Activated CD4-positive, alpha-beta T cell treated with anti-CD3 and anti-CD28 coated beads for 36 hours (primary cell): ENCODE measurements around the gene HERPUD1. TPM values are rescaled to one million over a fixed set of nuclear protein-coding genes. Genes with fewer than 3 reads are reported as not detected.

Source experiments
- ATAC-seq: fragments of 200-7000 bp; cut with Tn5 transposase; one replicate; pipeline ENCODE4 v1.10.0; 2021; ENCODE audit warnings: mild to moderate bottlenecking, moderate library complexity
- CTCF ChIA-PET: fragments of 350-600 bp; sonication (Branson Sonifier 250); formaldehyde crosslinking; loops from one replicate; lab custom pipeline; 2021; ENCODE audit warnings: antibody characterized with exemption; lab: Charles Lee
- POLR2A ChIA-PET: fragments of 350-600 bp; sonication (Branson Sonifier 250); formaldehyde crosslinking; loops from one replicate; lab custom pipeline; 2021; ENCODE audit warnings: antibody characterized with exemption, inconsistent platforms; lab: Charles Lee
- DNase-seq: peaks from one replicate; pipeline ENCODE4 v3.0.0-alpha.2; 2020
- H3K27ac Mint-ChIP-seq: one replicate; pipeline ENCODE4 v1.8.0; 2021; ENCODE audit warnings: mixed read lengths
- H3K27me3 Mint-ChIP-seq: one replicate; pipeline ENCODE4 v1.8.0; 2021; ENCODE audit warnings: mixed read lengths
- H3K36me3 Mint-ChIP-seq: one replicate; pipeline ENCODE4 v1.8.0; 2021; ENCODE audit warnings: low read depth, mixed read lengths
- H3K4me1 Mint-ChIP-seq: one replicate; pipeline ENCODE4 v1.8.0; 2021; ENCODE audit warnings: mixed read lengths
- H3K4me3 Mint-ChIP-seq: one replicate; pipeline ENCODE4 v1.8.0; 2021; ENCODE audit warnings: mild to moderate bottlenecking, moderate library complexity, mixed read lengths
- H3K9me3 Mint-ChIP-seq: one replicate; pipeline ENCODE4 v1.8.0; 2021; ENCODE audit warnings: low read depth, mixed read lengths
- intact Hi-C, 2 experiments: fragments of 100-400 bp; cut with DNase I in 1 of 2; cut with micrococcal nuclease in 1 of 2; formaldehyde crosslinking; loops; one replicate each; pipeline versions ENCODE4 v1.14.2 to v1.15.1; 2022 to 2024; cut with DNase I, micrococcal nuclease
- total RNA-seq, 2 experiments: library from RNA; stranded (reverse); gene quantifications; one replicate each; pipeline ENCODE4 v1.2.3, GENCODE V29; 2021

HERPUD1 gene
- total RNA-seq, 2 experiments from 2014 or later: 136 to 195 TPM

- DNase-seq (no peak), ATAC-seq (no peak)
- Mint-ChIP-seq H3K27me3 (no peaks in the 10 kb centered on the region), H3K9me3 (no peaks in the 10 kb centered on the region), H3K27ac (no peak overlapping the region), H3K4me3 (no peak overlapping the region), H3K4me1 (peaks cover 12% of the 10 kb centered on the region), H3K36me3 (no peaks in the 10 kb centered on the region)
- intact Hi-C loops: no loop called here
- POLR2A ChIA-PET: no interaction called here
- CTCF ChIA-PET: interaction anchor here (0.6 to 1.8 kb wide), 6 partner anchors 9 to 224 kb away, joined by 3 to 7 read pairs (median 4); no protein-coding TSS in a partner anchor
Measured at GRCh38 chr16:56960681-56961281, 28.8 kb downstream of the HERPUD1 start.

DNA sequence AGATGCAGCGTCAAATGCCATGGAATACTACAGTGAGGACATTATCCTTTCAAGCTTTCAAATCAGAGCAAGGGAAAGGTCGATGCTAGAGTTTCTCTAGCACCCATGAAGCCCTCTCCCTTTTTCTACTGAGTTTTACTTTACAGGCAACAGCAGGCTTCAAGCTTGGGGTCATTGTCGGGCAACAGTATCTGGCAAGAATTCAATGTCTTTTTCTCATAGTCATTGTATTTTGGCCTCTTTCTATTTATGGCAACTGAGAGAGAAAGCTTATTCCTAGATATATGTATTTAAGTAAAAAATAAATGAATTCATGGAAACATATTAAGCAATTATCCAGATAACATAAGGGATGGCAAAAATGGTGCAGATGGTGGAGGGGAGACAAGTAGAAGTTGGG is 29.4 kb downstream of the HERPUD1 start:
- peaks cover 17% of the 10 kb centered on the region for H3K4me1 Mint-ChIP-seq
- no peak for ATAC-seq
- no peak overlapping the region for H3K27ac Mint-ChIP-seq
- no peaks in the 10 kb centered on the region for H3K27me3 Mint-ChIP-seq
- H3K36me3 Mint-ChIP-seq: no peaks in the 10 kb centered on the region
- intact Hi-C loops: no loop called here
- ChIA-PET CTCF (interaction anchor here (0.6 to 1.8 kb wide), 7 partner anchors 9 to 224 kb away, joined by 3 to 7 read pairs (median 4); no protein-coding TSS in a partner anchor), POLR2A (no interaction called here)
- H3K4me3 Mint-ChIP-seq: no peak overlapping the region
- no peak for DNase-seq
- no peaks in the 10 kb centered on the region for H3K9me3 Mint-ChIP-seq

- H3K27ac Mint-ChIP-seq: no peak within 1 kb of the TSS
- no peaks in the 10 kb centered on the region for H3K27me3 Mint-ChIP-seq
- no peak for ATAC-seq
- H3K4me1 Mint-ChIP-seq: peaks cover 17% of the 10 kb centered on the region
- no peaks in the 10 kb centered on the region for H3K36me3 Mint-ChIP-seq
- H3K9me3 Mint-ChIP-seq: no peaks in the 10 kb centered on the region
- no peak within 1 kb of the TSS for H3K4me3 Mint-ChIP-seq
- ChIA-PET POLR2A (interaction anchor here (0.8 kb wide), 1 partner anchor 80 kb away, joined by 5 read pairs; no protein-coding TSS in a partner anchor), CTCF (interaction anchor here (0.6 to 1.2 kb wide), 6 partner anchors 17 to 114 kb away, joined by 3 to 4 read pairs (median 3); no protein-coding TSS in a partner anchor)
- intact Hi-C loops: no loop called here
- DNase-seq: no peak
Measured at GRCh38 chr16:56961851-56962281, 29.9 kb downstream of the HERPUD1 start, which contains the start of gene CETP. Gene CETP (plus strand): TSS chr16:56961950. CDS start chr16:56961980, 30 bp downstream.

DNA sequence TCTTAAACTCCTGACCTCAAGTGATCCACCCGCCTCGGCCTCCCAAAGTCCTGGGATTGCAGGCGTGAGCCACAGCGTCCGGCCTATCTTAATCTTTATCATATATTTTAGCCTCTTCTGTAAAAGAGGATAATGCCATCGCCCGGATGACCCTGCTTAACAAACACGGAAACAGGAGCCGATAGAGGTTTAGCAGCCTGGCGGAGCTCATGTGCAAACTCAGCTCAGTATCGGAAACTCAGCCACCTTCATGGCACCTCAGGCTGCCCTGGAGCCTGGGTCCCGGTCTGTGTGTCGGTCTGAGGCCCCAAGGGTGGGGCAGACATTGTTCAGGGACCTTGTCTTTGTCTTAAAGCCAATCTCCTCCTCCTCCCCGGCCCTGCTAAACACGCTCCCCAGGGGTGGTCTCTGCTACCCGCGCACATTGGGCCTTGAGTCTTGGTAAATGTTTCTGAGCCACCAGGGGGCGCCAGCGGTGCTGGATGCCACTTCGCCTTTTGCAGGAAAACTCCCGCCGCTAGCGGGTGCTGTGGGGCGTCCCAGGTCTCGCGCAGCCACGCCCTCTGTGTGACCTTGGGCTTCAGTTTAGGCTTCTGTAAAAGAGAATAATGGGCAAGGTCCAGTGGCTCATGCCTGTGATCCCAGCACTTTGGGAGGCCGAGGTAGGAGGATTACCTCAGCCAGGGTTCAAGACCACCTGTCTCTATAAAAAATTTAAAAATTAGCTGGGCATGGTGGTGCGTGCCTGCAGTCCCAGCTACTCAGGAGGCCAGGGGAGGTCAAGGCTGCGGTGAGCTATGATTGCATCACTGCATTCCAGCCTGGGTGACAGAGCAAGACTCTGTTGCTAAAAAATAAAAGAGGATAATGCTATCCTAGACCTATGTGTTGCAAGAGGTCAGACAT is 32.6 kb downstream of the HERPUD1 start:
- DNase-seq: peak; percentile 98
- Mint-ChIP-seq H3K4me3 (no peak overlapping the region), H3K27me3 (no peaks in the 10 kb centered on the region), H3K27ac (peak overlapping the region; percentile 52), H3K9me3 (no peaks in the 10 kb centered on the region), H3K36me3 (no peaks in the 10 kb centered on the region), H3K4me1 (peaks cover 17% of the 10 kb centered on the region)
- ChIA-PET CTCF (interaction anchor here (0.6 to 5.2 kb wide), 50 partner anchors 8 to 446 kb away, joined by 3 to 38 read pairs (median 4); partner anchors contain the start of gene NLRC5), POLR2A (interaction anchor here (0.6 to 1.2 kb wide), 2 partner anchors 77 to 87 kb away, joined by 3 read pairs; no protein-coding TSS in a partner anchor)
- peak; percentile 93 for ATAC-seq
- intact Hi-C loops: loop anchor here (1.0 to 2.0 kb wide), 7 partner anchors 25 to 204 kb away; partner anchors contain the start of gene NLRC5 (in 1 of the 2)

GRCh38 chr16:56965149-56966092 is 33.5 kb downstream of the HERPUD1 start:
- DNase-seq (no peak), ATAC-seq (peak; percentile 22)
- Mint-ChIP-seq H3K27me3 (no peaks in the 10 kb centered on the region), H3K36me3 (no peaks in the 10 kb centered on the region), H3K4me1 (peaks cover 17% of the 10 kb centered on the region), H3K9me3 (no peaks in the 10 kb centered on the region), H3K4me3 (no peak overlapping the region), H3K27ac (peak overlapping the region; percentile 84)
- ChIA-PET POLR2A (interaction anchor here (0.6 kb wide), 1 partner anchor 43 kb away, joined by 4 read pairs; no protein-coding TSS in a partner anchor), CTCF (interaction anchor here (0.6 to 5.2 kb wide), 40 partner anchors 9 to 335 kb away, joined by 3 to 38 read pairs (median 4); partner anchors contain the start of genes NLRC5 and SLC12A3)
- intact Hi-C loops: loop anchor here in 1 of 2 experiments (2.0 kb wide), 2 partner anchors 75 to 203 kb away; no protein-coding TSS in a partner anchor

DNA sequence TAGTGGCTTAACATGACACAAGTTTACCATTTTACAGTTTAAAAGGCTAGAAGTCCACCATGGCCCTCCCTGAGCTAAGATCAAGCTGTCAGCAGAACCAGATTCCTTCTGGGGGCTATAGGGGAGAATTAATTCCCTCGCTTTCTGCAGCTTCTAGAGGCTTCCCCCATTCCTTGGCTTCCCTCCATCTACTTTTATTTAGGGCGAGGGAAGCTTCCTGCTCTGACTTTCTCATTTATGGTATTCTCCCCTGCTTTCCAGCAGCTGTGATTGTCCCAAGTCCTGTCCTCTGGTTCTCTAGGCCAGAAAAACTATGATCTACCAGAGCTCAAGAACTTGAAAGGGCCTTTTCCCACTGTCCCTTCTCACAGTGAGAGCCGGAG is 34.1 kb downstream of the HERPUD1 start:
- POLR2A ChIA-PET: interaction anchor here (0.6 kb wide), 1 partner anchor 44 kb away, joined by 4 read pairs; no protein-coding TSS in a partner anchor
- CTCF ChIA-PET: interaction anchor here (0.6 to 5.2 kb wide), 25 partner anchors 8 to 509 kb away, joined by 3 to 38 read pairs (median 4); partner anchors contain the start of genes NLRC5 and SLC12A3
- intact Hi-C loops: no loop called here
- ATAC-seq (no peak), DNase-seq (no peak)
- Mint-ChIP-seq H3K27me3 (no peaks in the 10 kb centered on the region), H3K27ac (peak overlapping the region; percentile 84), H3K9me3 (no peaks in the 10 kb centered on the region), H3K4me1 (peaks cover 17% of the 10 kb centered on the region), H3K4me3 (no peak overlapping the region), H3K36me3 (no peaks in the 10 kb centered on the region)

DNA sequence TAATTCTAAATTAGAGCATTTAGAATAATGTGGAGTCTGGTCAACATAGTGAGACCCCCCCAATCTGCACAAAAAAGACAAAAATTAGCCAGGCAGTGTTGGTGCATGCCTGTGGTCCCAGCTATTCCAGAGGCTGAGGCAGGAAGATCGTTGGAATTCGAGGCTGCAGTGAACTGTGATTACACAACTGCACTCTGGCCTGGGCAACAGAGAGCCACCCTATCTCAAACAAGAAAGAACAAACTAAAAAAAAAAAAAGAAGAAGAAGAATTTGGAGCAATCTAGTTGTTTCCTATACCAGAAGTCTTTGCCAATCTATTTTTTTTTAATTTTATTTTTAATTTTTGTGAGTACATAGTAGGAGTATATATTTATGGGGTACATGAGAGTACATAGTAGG is 35.8 kb downstream of the HERPUD1 start:
- Mint-ChIP-seq H3K27me3 (no peaks in the 10 kb centered on the region), H3K4me3 (no peak overlapping the region), H3K4me1 (peaks cover 17% of the 10 kb centered on the region), H3K9me3 (no peaks in the 10 kb centered on the region), H3K27ac (no peak overlapping the region), H3K36me3 (no peaks in the 10 kb centered on the region)
- ATAC-seq (no peak), DNase-seq (no peak)
- intact Hi-C loops: no loop called here
- CTCF ChIA-PET: interaction anchor here (0.9 to 5.2 kb wide), 4 partner anchors 19 to 116 kb away, joined by 3 to 38 read pairs (median 10); partner anchors contain the start of gene NLRC5
- POLR2A ChIA-PET: interaction anchor here (0.6 kb wide), 1 partner anchor 45 kb away, joined by 3 read pairs; no protein-coding TSS in a partner anchor

- ChIA-PET POLR2A (interaction anchor here (0.6 to 0.8 kb wide), 2 partner anchors 17 to 18 kb away, joined by 3 to 4 read pairs; no protein-coding TSS in a partner anchor), CTCF (interaction anchor here (1.3 to 2.0 kb wide), 2 partner anchors 15 kb away, joined by 4 to 7 read pairs; no protein-coding TSS in a partner anchor)
- Mint-ChIP-seq H3K36me3 (no peaks in the 10 kb centered on the region), H3K27me3 (no peaks in the 10 kb centered on the region), H3K27ac (no peak overlapping the region), H3K4me3 (no peak overlapping the region), H3K4me1 (peaks cover 22% of the 10 kb centered on the region), H3K9me3 (no peaks in the 10 kb centered on the region)
- DNase-seq (no peak), ATAC-seq (no peak)
- intact Hi-C loops: no loop called here
Measured at GRCh38 chr16:56969769-56970168, 37.8 kb downstream of the HERPUD1 start.

DNA sequence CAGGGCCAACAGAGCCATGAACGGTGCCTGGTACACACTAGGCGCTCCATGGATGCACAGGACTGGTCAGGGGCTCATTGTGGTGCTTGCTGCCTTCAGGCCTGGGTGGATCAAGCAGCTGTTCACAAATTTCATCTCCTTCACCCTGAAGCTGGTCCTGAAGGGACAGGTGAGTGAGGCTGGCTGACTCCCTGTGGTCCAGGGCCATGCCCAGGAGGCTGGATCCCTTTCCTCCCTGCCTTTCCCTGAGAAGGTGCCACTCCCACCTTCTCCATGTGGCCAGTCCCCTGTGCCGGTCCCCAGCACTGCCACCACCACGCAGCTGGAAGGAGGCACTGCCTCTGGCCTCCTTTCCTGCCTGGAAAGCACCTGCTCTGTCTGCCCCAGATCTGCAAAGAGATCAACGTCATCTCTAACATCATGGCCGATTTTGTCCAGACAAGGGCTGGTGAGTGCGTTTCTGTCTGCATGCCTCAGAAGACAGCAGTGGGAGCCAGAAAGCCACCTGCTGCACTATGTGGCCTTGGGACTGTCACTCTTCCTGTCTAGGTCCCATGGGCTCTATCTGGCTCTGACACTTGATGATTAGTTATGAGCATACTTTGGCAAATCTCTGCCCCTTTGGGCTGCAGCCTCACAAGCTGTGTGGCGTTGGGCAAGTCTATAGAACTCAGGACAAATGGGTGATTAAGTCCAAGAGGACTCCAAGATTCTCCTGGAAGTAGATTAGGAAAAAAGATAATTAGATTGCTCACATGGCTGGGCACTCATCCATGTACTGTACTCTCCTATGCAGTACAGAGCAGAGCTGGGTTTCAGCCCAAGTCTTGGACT is 39.2 kb downstream of the HERPUD1 start:
- Mint-ChIP-seq H3K36me3 (no peaks in the 10 kb centered on the region), H3K4me1 (peaks cover 21% of the 10 kb centered on the region), H3K4me3 (no peak overlapping the region), H3K27me3 (no peaks in the 10 kb centered on the region), H3K27ac (no peak overlapping the region), H3K9me3 (no peaks in the 10 kb centered on the region)
- CTCF ChIA-PET: interaction anchor here (0.5 to 1.3 kb wide), 6 partner anchors 10 to 235 kb away, joined by 3 to 4 read pairs (median 3); no protein-coding TSS in a partner anchor
- intact Hi-C loops: no loop called here
- POLR2A ChIA-PET: interaction anchor here (0.6 to 0.9 kb wide), 3 partner anchors 9 to 327 kb away, joined by 3 to 9 read pairs (median 3); no protein-coding TSS in a partner anchor
- no peak for ATAC-seq
- DNase-seq: no peak
